OCI-LY1 (cell line): ENCODE measurements around the gene RIGI.

ENCODE experiments used
- H2AFZ ChIP-seq: fragments of 200-600 bp; sonication (generic), shearing (Covaris generic); 2 replicates; pipeline ENCODE4 v1.6.0; 2014; ENCODE audit warnings: antibody characterized with exemption, mild to moderate bottlenecking, low read length
- H3F3A ChIP-seq: fragments of 200-600 bp; sonication (generic), shearing (Covaris generic); 2 replicates; pipeline ENCODE4 v1.6.0; 2014; ENCODE audit warnings: mild to moderate bottlenecking, antibody characterized with exemption, low read length, moderate library complexity; ENCODE audit not compliant: insufficient read depth
- H3K27ac ChIP-seq: fragments of 200-600 bp; sonication (generic); 2 replicates; pipeline ENCODE4 v1.5.1; 2014; ENCODE audit warnings: low read length, mixed run types, mild to moderate bottlenecking, low read depth; ENCODE audit not compliant: poor library complexity, severe bottlenecking
- H3K27me3 ChIP-seq: fragments of 200-600 bp; sonication (generic); 2 replicates; pipeline ENCODE4 v1.6.0; 2014; ENCODE audit warnings: antibody characterized with exemption, mild to moderate bottlenecking, low read length, moderate library complexity; ENCODE audit not compliant: insufficient read depth
- H3K36me3 ChIP-seq: fragments of 200-600 bp; sonication (generic); 2 replicates; pipeline ENCODE4 v1.6.1; 2014; ENCODE audit warnings: mild to moderate bottlenecking, antibody characterized with exemption, low read length, moderate library complexity, mixed read lengths; ENCODE audit not compliant: insufficient read depth
- H3K4me1 ChIP-seq: fragments of 200-600 bp; sonication (generic); 2 replicates; pipeline ENCODE4 v1.5.1; 2014; ENCODE audit warnings: mild to moderate bottlenecking, low read length, moderate library complexity; ENCODE audit not compliant: insufficient read depth, severe bottlenecking
- H3K4me2 ChIP-seq: fragments of 200-600 bp; sonication (generic), shearing (Covaris generic); 2 replicates; pipeline ENCODE4 v1.6.1; 2014; ENCODE audit warnings: low read length
- H3K4me3 ChIP-seq: fragments of 200-600 bp; sonication (generic); 2 replicates; pipeline ENCODE4 v1.5.1; 2014; ENCODE audit warnings: low read length, low read depth, mild to moderate bottlenecking, mixed read lengths; ENCODE audit not compliant: poor library complexity, severe bottlenecking
- H3K79me2 ChIP-seq: fragments of 200-600 bp; shearing (Covaris generic); 2 replicates; pipeline ENCODE4 v1.6.1; 2016; ENCODE audit warnings: mixed run types, low read length, mixed read lengths; ENCODE audit not compliant: insufficient read depth
- H3K9ac ChIP-seq: fragments of 200-600 bp; sonication (generic), shearing (Covaris generic); 2 replicates; pipeline ENCODE4 v1.6.1; 2014; ENCODE audit warnings: mild to moderate bottlenecking, low read length, mixed read lengths
- H3K9me2 ChIP-seq: fragments of 200-600 bp; sonication (generic), shearing (Covaris generic); 2 replicates; pipeline ENCODE4 v1.6.1; 2014; ENCODE audit warnings: low read depth, mild to moderate bottlenecking, low read length, mixed read lengths
- H3K9me3 ChIP-seq: fragments of 200-600 bp; shearing (Covaris generic); 2 replicates; pipeline ENCODE4 v1.6.1; 2014; ENCODE audit warnings: low read length, mixed read lengths
- H4K20me1 ChIP-seq: fragments of 200-600 bp; sonication (generic), shearing (Covaris generic); 2 replicates; pipeline ENCODE4 v1.6.0; 2016; ENCODE audit warnings: mild to moderate bottlenecking, low read length; ENCODE audit not compliant: insufficient read depth
- CTCF ChIP-seq: fragments of 200-600 bp; sonication (generic), shearing (Covaris generic); IDR thresholded peaks from 2 replicates; pipeline ENCODE4 v1.5.1; 2017; ENCODE audit warnings: mild to moderate bottlenecking, antibody characterized with exemption, low read length, moderate library complexity, mixed read lengths
- EZH2 ChIP-seq: fragments of 200-600 bp; sonication (generic), shearing (Covaris generic); IDR thresholded peaks from 2 replicates; pipeline ENCODE4 v1.8.0; 2017; ENCODE audit warnings: borderline replicate concordance, mixed run types, mild to moderate bottlenecking, antibody characterized with exemption, low read length, moderate library complexity, mixed read lengths

RIGI gene

GRCh38 chr9:32533336-32533735 lies 7.3 kb upstream of the RIGI start:
- H3K4me3 ChIP-seq = no peak overlapping the region
- no peaks in the 10 kb centered on the region for H3K36me3 ChIP-seq
- H3K4me2 ChIP-seq = no peak overlapping the region
- H4K20me1 ChIP-seq = no peaks in the 10 kb centered on the region
- H3K9ac ChIP-seq = no peak overlapping the region
- H3K79me2 ChIP-seq = no peaks in the 10 kb centered on the region
- H3K4me1 ChIP-seq = no peaks in the 10 kb centered on the region
- no peaks in the 10 kb centered on the region for H3K9me2 ChIP-seq
- H2AFZ ChIP-seq = no peak overlapping the region
- no peaks in the 10 kb centered on the region for H3F3A ChIP-seq
- H3K27me3 ChIP-seq = no peaks in the 10 kb centered on the region
- H3K27ac ChIP-seq = no peak overlapping the region
- TF ChIP-seq EZH2 (no peak), CTCF (no peak)
- no peaks in the 10 kb centered on the region for H3K9me3 ChIP-seq

DNA sequence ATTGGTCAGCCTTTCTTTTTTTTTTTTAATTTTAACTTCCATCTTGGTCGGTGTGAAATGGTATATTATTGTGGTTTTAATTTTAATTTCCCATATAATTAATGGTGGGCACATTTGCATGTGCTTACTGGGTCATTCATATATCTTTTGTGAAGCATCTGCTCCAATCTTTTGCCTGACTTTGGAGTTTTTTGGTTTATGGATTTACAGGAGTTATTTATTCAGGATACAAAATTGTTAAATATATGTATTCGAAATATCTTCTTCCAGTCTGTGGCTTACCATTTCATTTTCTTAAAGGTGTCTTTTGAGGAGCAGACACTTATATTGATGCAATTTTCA lies 682 bp upstream of the RIGI start:
- TF ChIP-seq EZH2 (no peak), CTCF (no peak)
- Histone ChIP-seq H3K4me3 (peak overlapping the region; percentile 65), H3K9me2 (no peaks in the 10 kb centered on the region), H3F3A (no peaks in the 10 kb centered on the region), H3K4me2 (peak overlapping the region; percentile 94), H4K20me1 (no peaks in the 10 kb centered on the region), H3K4me1 (peaks cover 17% of the 10 kb centered on the region), H3K27me3 (no peaks in the 10 kb centered on the region), H2AFZ (no peak overlapping the region), H3K9ac (peak overlapping the region; percentile 73), H3K9me3 (peaks cover 4% of the 10 kb centered on the region), H3K36me3 (no peaks in the 10 kb centered on the region), H3K27ac (no peak overlapping the region), H3K79me2 (no peaks in the 10 kb centered on the region)

DNA sequence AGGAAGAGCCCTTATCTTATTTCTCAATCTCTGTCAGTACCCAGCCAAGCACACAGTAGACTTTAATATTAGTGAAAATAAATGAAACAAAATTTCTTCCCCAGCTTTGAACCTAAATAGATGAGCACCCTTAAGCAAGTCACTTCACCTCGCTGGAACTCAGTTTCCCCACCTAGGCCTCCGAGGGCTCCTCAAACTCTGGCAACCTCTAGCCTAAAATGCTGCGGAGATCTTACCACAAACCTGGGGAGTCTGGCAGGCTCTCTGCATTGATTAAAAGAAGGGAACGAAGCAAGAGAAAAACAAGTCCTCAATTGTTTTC lies 326 bp downstream of the RIGI start:
- no peak for TF ChIP-seq CTCF
- TF ChIP-seq EZH2 = no peak
- Histone ChIP-seq H3K36me3 (no peaks in the 10 kb centered on the region), H4K20me1 (no peaks in the 10 kb centered on the region), H3K27ac (peak overlapping the region; percentile 4), H3K4me3 (peak overlapping the region; percentile 65), H3K9me2 (no peaks in the 10 kb centered on the region), H3F3A (no peaks in the 10 kb centered on the region), H3K4me1 (peaks cover 17% of the 10 kb centered on the region), H3K4me2 (peak overlapping the region; percentile 94), H3K27me3 (no peaks in the 10 kb centered on the region), H2AFZ (0 out of 2 replicates have a peak overlapping the region, but pooled peaks have one; percentile 81), H3K9me3 (peaks cover 4% of the 10 kb centered on the region), H3K79me2 (no peaks in the 10 kb centered on the region), H3K9ac (peak overlapping the region; percentile 73)
